ENCODE results near the gene ARHGAP9.

The ARHGAP9 gene

GRCh38 chr12:57479376-57480115 lies at the start of gene ARHGAP9:
ARHGAP9 (minus strand) TSS chr12:57479866; CDS start chr12:57479406, 460 bp downstream.
- DNase-seq (ENCODE audit: low read depth, low spot score), result no peak

DNA sequence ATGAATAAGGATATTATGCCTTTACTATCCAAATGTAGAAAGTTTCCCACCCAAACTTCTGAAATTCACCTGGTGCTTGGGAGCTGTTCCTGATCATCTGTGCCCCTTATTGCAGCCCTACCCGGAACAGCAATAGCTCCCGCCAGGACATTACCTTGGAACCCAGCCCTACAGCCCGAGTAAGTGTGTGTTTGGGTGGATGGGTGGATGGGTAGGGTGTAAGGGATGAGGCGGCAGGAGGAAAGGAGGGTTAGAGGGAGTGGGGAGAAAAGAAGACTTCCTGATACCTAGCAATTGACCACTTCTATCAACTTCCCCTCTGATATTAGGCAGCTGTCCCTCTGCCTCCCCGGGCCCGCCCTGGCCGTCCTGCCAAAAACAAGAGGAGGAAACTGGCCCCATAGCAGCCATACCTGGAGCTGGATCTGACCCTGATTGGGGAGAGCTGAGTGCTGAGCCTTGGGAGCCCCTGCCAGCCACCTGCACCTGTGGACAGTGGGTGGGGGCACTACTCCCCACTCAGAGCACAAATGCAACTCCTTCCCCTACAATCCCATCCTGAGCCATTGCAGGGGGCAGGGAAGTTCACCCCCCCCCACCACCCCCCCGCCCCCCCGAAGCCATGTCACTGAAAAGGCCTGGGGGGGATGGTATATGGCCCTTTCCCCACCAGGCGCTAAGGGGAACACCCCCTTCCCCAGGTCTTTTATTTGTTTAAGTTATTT lies 49.3 kb upstream of the ARHGAP9 start:
- DNase-seq (ENCODE audit: low read depth, low spot score), result no peak

DNA sequence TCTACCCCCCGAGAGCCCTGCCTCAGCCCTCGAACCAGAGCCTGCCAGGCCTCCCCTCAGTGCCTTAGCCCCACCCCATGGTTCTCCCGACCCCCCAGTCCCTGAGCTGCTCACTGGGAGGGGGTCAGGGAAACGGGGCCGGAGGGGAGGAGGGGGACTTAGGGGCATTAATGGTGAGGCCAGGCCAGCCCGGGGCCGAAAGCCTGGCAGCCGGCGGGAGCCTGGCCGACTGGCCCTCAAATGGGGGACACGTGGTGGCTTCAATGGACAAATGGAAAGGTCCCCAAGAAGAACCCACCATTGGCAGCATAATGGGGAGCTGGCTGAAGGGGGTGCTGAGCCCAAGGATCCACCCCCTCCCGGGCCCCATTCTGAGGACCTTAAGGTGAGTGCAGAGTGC lies 48.5 kb upstream of the ARHGAP9 start:
- DNase-seq (ENCODE audit: low read depth, low spot score), result no peak

- no peak for DNase-seq (ENCODE audit: low read depth, low spot score)
These were observed 47.5 kb upstream of the ARHGAP9 start for GRCh38 chr12:57527184-57527583.

DNA sequence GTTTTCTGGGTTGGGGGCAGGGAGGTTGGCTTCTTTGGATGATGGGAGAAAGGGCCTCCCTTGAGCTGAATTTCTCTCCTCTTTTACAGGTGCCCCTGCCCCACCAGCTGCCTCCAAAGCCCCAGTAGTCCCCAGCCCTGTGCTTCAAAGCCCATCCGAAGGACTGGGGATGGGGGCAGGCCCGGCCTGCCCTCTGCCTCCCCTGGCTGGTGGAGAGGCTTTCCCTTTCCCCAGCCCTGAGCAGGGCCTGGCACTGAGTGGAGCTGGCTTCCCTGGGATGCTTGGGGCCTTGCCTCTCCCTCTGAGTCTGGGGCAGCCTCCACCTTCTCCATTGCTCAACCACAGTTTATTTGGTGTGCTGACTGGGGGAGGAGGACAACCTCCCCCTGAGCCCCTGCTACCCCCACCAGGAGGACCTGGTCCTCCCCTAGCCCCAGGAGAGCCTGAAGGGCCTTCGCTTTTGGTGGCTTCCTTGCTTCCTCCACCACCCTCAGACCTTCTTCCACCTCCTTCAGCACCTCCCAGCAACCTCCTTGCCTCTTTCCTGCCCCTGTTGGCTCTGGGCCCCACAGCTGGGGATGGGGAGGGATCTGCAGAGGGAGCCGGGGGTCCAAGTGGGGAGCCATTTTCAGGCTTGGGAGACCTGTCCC lies 46.9 kb upstream of the ARHGAP9 start:
- no peak for DNase-seq (ENCODE audit: low read depth, low spot score)

GRCh38 chr12:57525615-57526383 lies 46.1 kb upstream of the ARHGAP9 start:
- no peak for DNase-seq (ENCODE audit: low read depth, low spot score)

GRCh38 chr12:57524814-57525614 lies 45.3 kb upstream of the ARHGAP9 start:
- DNase-seq (ENCODE audit: low read depth, low spot score), result no peak

GRCh38 chr12:57523706-57524614 lies 44.3 kb upstream of the ARHGAP9 start:
- no peak for DNase-seq (ENCODE audit: low read depth, low spot score)

- DNase-seq (ENCODE audit: low read depth, low spot score), result peak; percentile 76
These were observed 43.4 kb upstream of the ARHGAP9 start for GRCh38 chr12:57522887-57523705.

- peak; percentile 97 for DNase-seq (ENCODE audit: low read depth, low spot score)
These were observed 42.6 kb upstream of the ARHGAP9 start, which contains the start of gene MBD6 for GRCh38 chr12:57522011-57522886. MBD6 (plus strand) TSS chr12:57522824; CDS start chr12:57524304, 1,480 bp downstream.

- peak; percentile 68 for DNase-seq (ENCODE audit: low read depth, low spot score)
These were observed 41.9 kb upstream of the ARHGAP9 start for GRCh38 chr12:57521525-57522010.

GRCh38 chr12:57520053-57520818 lies 40.6 kb upstream of the ARHGAP9 start, which contains the start of gene DDIT3:
DDIT3 (minus strand) TSS chr12:57520514; CDS start chr12:57517406, 3,108 bp downstream.
- peak; percentile 100 for DNase-seq (ENCODE audit: low read depth, low spot score)

DNA sequence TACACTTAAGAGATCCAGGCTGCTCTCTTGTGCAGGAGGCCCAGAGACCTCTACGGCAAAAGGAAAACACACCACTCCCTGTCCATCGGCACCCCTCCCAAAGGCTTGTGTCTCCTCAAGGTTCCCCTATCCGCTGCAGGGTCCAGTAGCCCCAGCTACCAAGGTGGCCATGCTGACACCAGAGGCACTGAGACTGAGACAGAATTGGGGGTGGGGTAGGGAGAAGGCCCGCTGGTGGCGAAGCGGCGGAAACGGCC lies 40.1 kb upstream of the ARHGAP9 start:
- no peak for DNase-seq (ENCODE audit: low read depth, low spot score)

DNA sequence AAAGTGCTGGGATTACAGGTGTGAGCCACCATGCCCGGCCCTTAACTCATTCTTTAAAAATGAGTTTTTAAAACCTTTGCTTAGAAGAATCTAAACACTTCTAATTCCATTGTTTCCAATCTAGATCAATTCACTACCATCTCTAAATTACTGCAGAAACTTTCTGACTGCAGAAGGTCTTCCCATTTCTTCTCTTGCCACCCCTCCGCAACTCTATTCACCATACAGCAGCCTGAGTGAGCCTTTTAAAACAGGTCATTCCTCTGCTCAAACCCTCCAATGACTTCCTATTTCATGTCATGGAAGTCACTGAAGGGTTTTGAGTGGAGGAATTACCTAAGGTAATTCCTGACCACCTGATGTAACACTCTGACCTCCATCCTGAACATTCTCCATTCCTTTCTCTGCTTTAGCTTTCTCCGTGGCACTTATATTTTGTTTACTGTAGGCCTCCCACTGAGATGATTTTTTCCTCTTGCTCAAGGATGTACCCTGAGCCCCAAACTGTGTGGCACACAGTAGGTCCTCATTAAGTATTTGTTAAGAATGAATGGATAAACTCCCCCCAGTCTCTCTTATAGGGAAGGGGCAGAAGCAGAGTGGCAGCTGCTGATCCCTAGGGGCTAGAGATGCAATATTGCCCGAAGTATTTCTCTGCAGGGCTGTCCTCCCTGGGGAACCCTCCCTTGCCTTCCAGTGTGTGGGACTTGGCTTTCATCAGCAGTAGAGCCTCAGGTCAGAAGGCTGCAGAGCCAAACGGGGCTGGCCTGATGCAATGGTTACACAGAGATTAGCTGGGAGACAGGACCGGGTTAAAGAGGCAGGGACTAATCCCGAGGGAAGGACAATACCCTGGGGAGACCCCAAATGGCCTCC lies 39.5 kb upstream of the ARHGAP9 start:
- DNase-seq (ENCODE audit: low read depth, low spot score), result peak; percentile 35

GRCh38 chr12:57518176-57518919 lies 38.7 kb upstream of the ARHGAP9 start:
- no peak for DNase-seq (ENCODE audit: low read depth, low spot score)
